ENCODE results near the gene ADARB2. TPM values are rescaled to one million over a fixed set of nuclear protein-coding genes. Genes with fewer than 3 reads are reported as not detected.

ADARB2 gene
- polyA plus RNA-seq, 3 donors, result not detected

DNA sequence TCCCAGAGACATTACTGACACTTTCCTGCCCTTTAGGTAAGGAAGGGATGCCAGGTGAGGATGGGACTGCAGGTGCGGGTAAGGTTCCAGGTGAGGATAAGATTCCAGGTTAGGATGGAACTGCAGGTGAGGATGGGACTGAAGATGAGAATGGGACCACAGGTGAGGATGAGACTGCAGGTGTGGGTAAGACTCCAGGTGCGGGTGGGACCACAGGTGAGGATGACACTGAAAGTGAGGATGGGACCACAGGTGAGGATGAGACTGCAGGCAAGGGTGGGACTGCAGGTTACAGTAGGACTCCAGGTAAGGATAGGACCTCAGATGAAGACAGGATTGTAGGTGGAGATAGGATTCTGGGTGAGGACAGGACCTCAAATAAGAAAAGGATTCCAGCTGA lies 358.9 kb downstream of the ADARB2 start:
- Histone ChIP-seq H3K27ac (ENCODE audit: low read depth in 1 of 2, low read length in 2 of 2) (no peak overlapping the region), H3K4me2 (replicated peaks; ENCODE audit: extremely low read depth, low read length, poor library complexity, severe bottlenecking) (no peak overlapping the region), H3K9me3 (replicated peaks in 1 of 2; ENCODE audit: control insufficient read depth in 1 of 2, insufficient read depth in 1 of 2, low read length in 2 of 2) (peaks cover 4 to 22% of the 10 kb centered on the region in 2 donors), H3K79me2 (ENCODE audit: insufficient read depth, low read length) (no peaks in the 10 kb centered on the region), H3K27me3 (ENCODE audit: control insufficient read depth in 2 of 2, insufficient read depth in 2 of 2, low read length in 2 of 2) (peaks cover 0 to 3% of the 10 kb centered on the region in 2 donors), H3K9ac (ENCODE audit: insufficient read depth, low read length, poor library complexity, severe bottlenecking) (no peak overlapping the region), H2AFZ (ENCODE audit: insufficient read depth, low read depth, low read length, poor library complexity, severe bottlenecking) (no peak overlapping the region), H4K20me1 (ENCODE audit: insufficient read depth, low read length) (no peaks in the 10 kb centered on the region), H3K36me3 (replicated peaks in 1 of 2; ENCODE audit: control insufficient read depth in 1 of 2, insufficient read depth in 2 of 2, low read length in 2 of 2) (no peaks in the 10 kb centered on the region), H3K4me1 (ENCODE audit: control insufficient read depth in 1 of 2, insufficient read depth in 2 of 2, low read length in 2 of 2) (no peaks in the 10 kb centered on the region), H3K4me3 (replicated peaks in 1 of 3; ENCODE audit: low read depth in 2 of 3, low read length in 3 of 3) (no peak overlapping the region)
- no peak overlapping the region for H3K4me3 Mint-ChIP-seq
- no peak overlapping the region for H3K27ac Mint-ChIP-seq
- TF ChIP-seq, protein P1, sequence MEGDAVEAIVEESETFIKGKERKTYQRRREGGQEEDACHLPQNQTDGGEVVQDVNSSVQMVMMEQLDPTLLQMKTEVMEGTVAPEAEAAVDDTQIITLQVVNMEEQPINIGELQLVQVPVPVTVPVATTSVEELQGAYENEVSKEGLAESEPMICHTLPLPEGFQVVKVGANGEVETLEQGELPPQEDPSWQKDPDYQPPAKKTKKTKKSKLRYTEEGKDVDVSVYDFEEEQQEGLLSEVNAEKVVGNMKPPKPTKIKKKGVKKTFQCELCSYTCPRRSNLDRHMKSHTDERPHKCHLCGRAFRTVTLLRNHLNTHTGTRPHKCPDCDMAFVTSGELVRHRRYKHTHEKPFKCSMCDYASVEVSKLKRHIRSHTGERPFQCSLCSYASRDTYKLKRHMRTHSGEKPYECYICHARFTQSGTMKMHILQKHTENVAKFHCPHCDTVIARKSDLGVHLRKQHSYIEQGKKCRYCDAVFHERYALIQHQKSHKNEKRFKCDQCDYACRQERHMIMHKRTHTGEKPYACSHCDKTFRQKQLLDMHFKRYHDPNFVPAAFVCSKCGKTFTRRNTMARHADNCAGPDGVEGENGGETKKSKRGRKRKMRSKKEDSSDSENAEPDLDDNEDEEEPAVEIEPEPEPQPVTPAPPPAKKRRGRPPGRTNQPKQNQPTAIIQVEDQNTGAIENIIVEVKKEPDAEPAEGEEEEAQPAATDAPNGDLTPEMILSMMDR (IDR thresholded peaks at IDR 0.05), result no peak
- DNase-seq, result no peak
- H3K9me3 Mint-ChIP-seq, result peaks cover 3 to 10% (median 5%) of the 10 kb centered on the region in 7 donors
- intact Hi-C loops (cut with micrococcal nuclease), result no loop called here
- 89% methylated on average over 2 of the region's 2 CpGs for WGBS (ENCODE audit: insufficient coverage)
- H3K27me3 Mint-ChIP-seq (ENCODE audit: low read depth in 3 of 3), result peaks cover 9 to 21% (median 15%) of the 10 kb centered on the region in 3 donors
- no peaks in the 10 kb centered on the region for H3K4me1 Mint-ChIP-seq
- no peaks in the 10 kb centered on the region for H3K36me3 Mint-ChIP-seq

GRCh38 chr10:1377740-1378397 lies 359.5 kb downstream of the ADARB2 start:
- Mint-ChIP-seq H3K9me3 (peaks cover 3 to 12% (median 6%) of the 10 kb centered on the region in 7 donors), H3K4me3 (no peak overlapping the region), H3K27ac (no peak overlapping the region), H3K36me3 (no peaks in the 10 kb centered on the region), H3K27me3 (ENCODE audit: low read depth in 3 of 3) (peaks cover 9 to 21% (median 15%) of the 10 kb centered on the region in 3 donors), H3K4me1 (no peaks in the 10 kb centered on the region)
- H3K79me2 ChIP-seq (ENCODE audit: insufficient read depth, low read length), result no peaks in the 10 kb centered on the region
- DNase-seq, result no peak
- peaks cover 4 to 22% of the 10 kb centered on the region in 2 donors for H3K9me3 ChIP-seq (replicated peaks in 1 of 2; ENCODE audit: control insufficient read depth in 1 of 2, insufficient read depth in 1 of 2, low read length in 2 of 2)
- no peak overlapping the region for H3K4me3 ChIP-seq (replicated peaks in 1 of 3; ENCODE audit: low read depth in 2 of 3, low read length in 3 of 3)
- intact Hi-C loops (cut with micrococcal nuclease), result no loop called here
- H3K4me2 ChIP-seq (replicated peaks; ENCODE audit: extremely low read depth, low read length, poor library complexity, severe bottlenecking), result no peak overlapping the region
- no peaks in the 10 kb centered on the region for H4K20me1 ChIP-seq (ENCODE audit: insufficient read depth, low read length)
- H3K27ac ChIP-seq (ENCODE audit: low read depth in 1 of 2, low read length in 2 of 2), result no peak overlapping the region
- 50% methylated on average over 2 of the region's 14 CpGs for WGBS (ENCODE audit: insufficient coverage)
- H3K4me1 ChIP-seq (ENCODE audit: control insufficient read depth in 1 of 2, insufficient read depth in 2 of 2, low read length in 2 of 2), result no peaks in the 10 kb centered on the region
- no peaks in the 10 kb centered on the region for H3K36me3 ChIP-seq (replicated peaks in 1 of 2; ENCODE audit: control insufficient read depth in 1 of 2, insufficient read depth in 2 of 2, low read length in 2 of 2)
- H3K9ac ChIP-seq (ENCODE audit: insufficient read depth, low read length, poor library complexity, severe bottlenecking), result no peak overlapping the region
- TF ChIP-seq, protein P1 (IDR thresholded peaks at IDR 0.05), result no peak
- no peak overlapping the region for H2AFZ ChIP-seq (ENCODE audit: insufficient read depth, low read depth, low read length, poor library complexity, severe bottlenecking)
- H3K27me3 ChIP-seq (ENCODE audit: control insufficient read depth in 2 of 2, insufficient read depth in 2 of 2, low read length in 2 of 2), result peaks cover 0 to 3% of the 10 kb centered on the region in 2 donors
